MCF 10A (cell line): ENCODE results near the gene CDH11. TPM values are rescaled to one million over a fixed set of nuclear protein-coding genes. Genes with fewer than 3 reads are reported as not detected.

ENCODE experiments used
- Bru-seq: library from RNA; stranded (reverse); fragments of 400-500 nt; gene quantifications from one replicate; lab custom pipeline; 2021; lab: Mats Ljungman, UMichigan
- BruChase-seq, 2 experiments: library from RNA; stranded (reverse); fragments of 400-500 nt; gene quantifications; one replicate each; lab custom pipeline; 2021; lab: Mats Ljungman, UMichigan
- BruUV-seq: library from RNA; stranded (reverse); fragments of 400-500 nt; replicated peaks from 2 replicates; lab custom pipeline; 2021; lab: Mats Ljungman, UMichigan
- CTCF ChIA-PET: fragments of 300-600 bp; sonication (Branson Sonifier 250); formaldehyde crosslinking; extraction: SDS; loops from one replicate; lab custom pipeline; 2021; ENCODE audit warnings: antibody characterized with exemption, inconsistent platforms; lab: Yijun Ruan, JAX
- POLR2A ChIA-PET: fragments of 300-600, 350-650 bp; sonication (Branson Sonifier 250); formaldehyde crosslinking; extraction: SDS; loops from one replicate; lab custom pipeline; 2020; ENCODE audit warnings: antibody characterized with exemption, inconsistent platforms; lab: Yijun Ruan, JAX
- DNase-seq: peaks from one replicate; pipeline ENCODE4 v3.0.0-alpha.2; 2018; ENCODE audit not compliant: unreplicated experiment
- H3K27ac Mint-ChIP-seq: one replicate; pipeline ENCODE4 v1.8.0; 2022; ENCODE audit warnings: mild to moderate bottlenecking, low read depth, mixed read lengths; ENCODE audit not compliant: unreplicated experiment
- H3K27me3 Mint-ChIP-seq: one replicate; pipeline ENCODE4 v1.8.0; 2022; ENCODE audit warnings: mixed read lengths; ENCODE audit not compliant: insufficient read depth, unreplicated experiment
- H3K36me3 Mint-ChIP-seq: one replicate; pipeline ENCODE4 v1.8.0; 2022; ENCODE audit warnings: mild to moderate bottlenecking, moderate library complexity, mixed read lengths; ENCODE audit not compliant: insufficient read depth, unreplicated experiment
- H3K4me1 Mint-ChIP-seq: one replicate; pipeline ENCODE4 v1.8.0; 2022; ENCODE audit warnings: mixed read lengths; ENCODE audit not compliant: insufficient read depth, unreplicated experiment
- H3K4me3 Mint-ChIP-seq: one replicate; pipeline ENCODE4 v1.8.0; 2022; ENCODE audit warnings: mild to moderate bottlenecking, moderate library complexity, mixed read lengths; ENCODE audit not compliant: unreplicated experiment
- H3K9me3 Mint-ChIP-seq: one replicate; pipeline ENCODE4 v1.8.0; 2022; ENCODE audit warnings: mixed read lengths; ENCODE audit not compliant: unreplicated experiment
- CTCF ChIP-seq: fragments of 200-600 bp; IDR thresholded peaks from one replicate; pipeline ENCODE4 v1.8.0; 2022; ENCODE audit warnings: antibody characterized with exemption, mild to moderate bottlenecking; ENCODE audit not compliant: unreplicated experiment
- intact Hi-C: fragments of 100-400 bp; cut with micrococcal nuclease; formaldehyde crosslinking; loops from 2 replicates; pipeline ENCODE4 v1.14.1; 2022
- long read RNA-seq: library from polyadenylated mRNA; stranded (forward); transcript quantifications from one replicate; pipeline ENCODE4 v2.0.0, GENCODE V29; 2022
- total RNA-seq: library from RNA; stranded (reverse); gene quantifications from 2 replicates; pipeline ENCODE4 v1.2.3, GENCODE V29; 2022

Gene CDH11
- 0.33 and 0.83 TPM in 2 replicates for total RNA-seq
- Bru-seq, nascent RNA, result percentile 12 among the genes with signal in this experiment
- percentile 6 among the genes with signal in this experiment for BruChase-seq, experiment 1, labeled RNA remaining after a 6-hour chase
- percentile 8 among the genes with signal in this experiment for BruChase-seq, experiment 2, labeled RNA remaining after a 2-hour chase
- long read RNA-seq, result 0 reads

DNA sequence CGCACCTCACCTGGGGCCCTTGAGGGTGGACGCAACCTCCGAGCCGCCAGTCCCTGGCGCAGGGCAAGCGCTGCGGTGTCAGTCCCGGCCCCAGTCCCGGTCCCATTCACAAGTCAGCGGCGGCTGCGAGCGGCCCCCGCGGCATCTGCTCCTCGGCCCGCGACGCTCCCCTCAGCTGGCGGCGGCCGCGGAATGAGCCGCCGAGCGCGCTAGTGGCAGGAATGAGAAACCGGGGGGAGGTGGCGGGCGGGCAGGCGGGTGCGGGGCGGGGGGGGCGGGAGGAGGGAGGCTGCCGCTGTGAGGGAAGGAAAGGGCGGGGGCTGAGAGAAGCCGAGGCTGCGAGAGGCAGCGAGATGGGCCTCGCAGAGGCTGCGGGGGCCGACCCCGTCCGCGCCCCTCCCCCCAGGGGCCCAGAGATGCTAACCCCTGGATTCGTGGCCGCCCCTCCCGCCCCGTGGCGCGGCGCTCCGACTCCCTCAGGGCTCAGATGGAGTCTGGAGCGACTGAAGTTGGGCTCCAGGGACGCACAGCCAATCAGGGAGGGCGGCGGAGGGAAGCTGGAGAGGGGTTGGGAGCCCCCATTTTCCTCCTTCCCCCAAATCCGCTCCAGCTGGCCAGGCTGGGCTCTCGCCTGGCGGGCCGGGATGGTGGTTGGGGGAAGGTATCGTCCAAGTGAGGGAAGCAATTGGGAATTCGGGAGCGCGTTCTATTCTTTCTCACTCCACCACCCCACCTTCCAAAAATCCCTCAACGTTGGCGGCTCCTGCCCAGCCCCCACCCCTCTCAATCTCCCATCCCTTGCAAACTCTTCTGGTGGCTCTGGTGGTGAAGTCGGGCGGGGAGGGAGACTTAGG is at the start of gene CDH11:
TSS of gene CDH11 (minus strand) at position 194 of the 854 bp plus-strand sequence. CDS start 117,194 bp downstream, outside the sequence.
- Mint-ChIP-seq H3K4me1 (peaks cover 10% of the 10 kb centered on the region), H3K36me3 (no peaks in the 10 kb centered on the region), H3K27me3 (peaks cover 12% of the 10 kb centered on the region), H3K9me3 (no peaks in the 10 kb centered on the region), H3K4me3 (peak within 1 kb of the TSS; percentile 84), H3K27ac (peak within 1 kb of the TSS; percentile 63)
- peak; percentile 14 for DNase-seq
- TF ChIP-seq CTCF, result peak; percentile 15
- ChIA-PET POLR2A (no interaction called here), CTCF (interaction anchor here (0.7 to 1.7 kb wide), 3 partner anchors 1032 to 1596 kb away, joined by 4 to 5 read pairs (median 5); no protein-coding TSS in a partner anchor)
- intact Hi-C loops, result no loop called here
- no TSS peak for BruUV-seq

GRCh38 chr16:65154321-65154720 is 32.5 kb upstream of the CDH11 start:
- intact Hi-C loops, result no loop called here
- H3K4me3 Mint-ChIP-seq, result no peak overlapping the region
- H3K36me3 Mint-ChIP-seq, result no peaks in the 10 kb centered on the region
- CTCF ChIA-PET, result interaction anchor here (0.5 kb wide), 1 partner anchor 1793 kb away, joined by 4 read pairs; no protein-coding TSS in a partner anchor
- no TSS peak for BruUV-seq
- POLR2A ChIA-PET, result no interaction called here
- no peaks in the 10 kb centered on the region for H3K27me3 Mint-ChIP-seq
- peaks cover 38% of the 10 kb centered on the region for H3K9me3 Mint-ChIP-seq
- no peak for DNase-seq
- H3K4me1 Mint-ChIP-seq, result no peaks in the 10 kb centered on the region
- no peak for TF ChIP-seq CTCF
- H3K27ac Mint-ChIP-seq, result no peak overlapping the region

DNA sequence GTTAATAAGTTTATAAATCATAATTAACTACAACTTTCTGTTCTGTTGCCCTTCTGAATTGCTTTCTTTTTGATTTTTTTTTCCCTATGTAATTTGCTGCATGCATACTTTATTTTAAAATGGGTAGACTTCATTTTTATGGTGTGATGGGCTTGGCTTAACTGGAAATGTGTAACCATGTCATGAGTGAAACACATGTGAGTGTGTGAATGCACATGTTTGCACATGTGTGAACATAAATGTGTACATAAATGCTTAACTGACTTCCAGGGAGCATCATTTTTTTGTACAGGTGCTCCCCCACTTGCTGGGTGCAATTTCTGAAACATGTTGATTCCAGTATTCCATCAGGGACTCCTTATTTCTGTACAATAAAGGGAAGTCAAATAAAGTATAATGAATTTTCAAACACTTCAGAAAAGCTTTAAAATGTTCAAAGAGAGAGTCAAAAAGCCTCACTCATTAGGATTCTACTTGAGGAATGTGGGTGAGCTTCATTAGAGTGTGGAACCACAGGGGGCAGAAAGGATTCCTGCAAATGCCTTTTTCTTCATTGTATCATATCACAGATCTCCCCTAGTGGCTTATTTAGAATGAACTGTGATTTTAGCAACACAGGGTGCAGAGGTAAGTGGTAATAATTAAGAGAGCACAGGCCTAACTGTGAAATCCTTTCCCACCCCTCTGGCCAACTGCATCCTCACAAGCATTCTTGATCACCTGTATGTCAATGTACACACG is 31.7 kb upstream of the CDH11 start:
- BruUV-seq, result no TSS peak
- H3K27me3 Mint-ChIP-seq, result no peaks in the 10 kb centered on the region
- CTCF ChIA-PET, result interaction anchor here (0.5 to 0.6 kb wide), 2 partner anchors 615 to 1792 kb away, joined by 3 to 4 read pairs; no protein-coding TSS in a partner anchor
- TF ChIP-seq CTCF, result no peak
- H3K4me3 Mint-ChIP-seq, result no peak overlapping the region
- H3K36me3 Mint-ChIP-seq, result no peaks in the 10 kb centered on the region
- H3K4me1 Mint-ChIP-seq, result no peaks in the 10 kb centered on the region
- intact Hi-C loops, result no loop called here
- no peak for DNase-seq
- POLR2A ChIA-PET, result no interaction called here
- no peak overlapping the region for H3K27ac Mint-ChIP-seq
- peaks cover 37% of the 10 kb centered on the region for H3K9me3 Mint-ChIP-seq
